Gastrocnemius medialis (tissue), 4 donors: ENCODE measurements around the gene TBCK. TPM values are rescaled to one million over a fixed set of nuclear protein-coding genes. Genes with fewer than 3 reads are reported as not detected.

Source experiments
- ATAC-seq, 2 donors: fragments of 150-250 bp; one replicate each; pipeline ENCODE4 v1.9.1; 2016
- DNase-seq, 2 donors: peaks; one replicate each; pipeline ENCODE4 v3.0.0-alpha.2; 2019
- H3K27ac ChIP-seq, 4 donors: fragments of 200-600 bp; sonication (generic); 1 replicate in 1 of 4; 2 replicates in 3 of 4; pipeline ENCODE4 v1.5.1; 2016 to 2018; ENCODE audit warnings: mild to moderate bottlenecking in 2 of 4, moderate library complexity in 1 of 4
- H3K27me3 ChIP-seq, 3 donors: fragments of 200-600 bp; sonication (generic) in 2 of 3; 1 replicate in 1 of 3; 2 replicates in 2 of 3; pipeline versions ENCODE4 v1.5.1 to v1.6.0; 2016 to 2019; ENCODE audit warnings: mild to moderate bottlenecking in 1 of 3, moderate library complexity in 1 of 3
- H3K36me3 ChIP-seq, 2 donors: fragments of 200-600 bp; sonication (generic) in 1 of 2; one replicate each; pipeline ENCODE4 v1.5.1; 2017 to 2018
- H3K4me1 ChIP-seq, 2 donors: fragments of 200-600 bp; sonication (generic) in 1 of 2; one replicate each; pipeline ENCODE4 v1.5.1; 2016 to 2017; ENCODE audit warnings: mild to moderate bottlenecking in 2 of 2
- H3K4me3 ChIP-seq, 4 donors: fragments of 200-600 bp; sonication (generic) in 3 of 4; 1 replicate in 1 of 4; 2 replicates in 3 of 4; pipeline ENCODE4 v1.5.1; 2016 to 2019; ENCODE audit warnings: mild to moderate bottlenecking in 2 of 4
- H3K9me3 ChIP-seq, 3 donors: fragments of 200-600 bp; sonication (generic) in 2 of 3; 1 replicate in 1 of 3; 2 replicates in 2 of 3; pipeline ENCODE4 v1.5.1; 2016 to 2019
- CTCF ChIP-seq, 5 experiments: fragments of 450-650 bp in 3 of 5; fragments of 200-600 bp in 2 of 5; sonication (generic) in 2 of 5; IDR thresholded peaks in 4 of 5; conservative IDR thresholded peaks in 1 of 5; 1 replicate in 4 of 5; 2 replicates in 1 of 5; pipeline ENCODE4 v1.5.1; 2016 to 2019; ENCODE audit warnings: antibody characterized with exemption in 5 of 5, mild to moderate bottlenecking in 3 of 5, moderate library complexity in 3 of 5
- POLR2A ChIP-seq, 2 donors: fragments of 450-650 bp; IDR thresholded peaks; one replicate each; pipeline ENCODE4 v1.6.1; 2017; ENCODE audit warnings: antibody characterized with exemption in 2 of 2, mild to moderate bottlenecking in 2 of 2, moderate library complexity in 2 of 2
- in situ Hi-C, 4 donors: fragments of 200-750 bp; cut with MboI; loops; one replicate each; pipeline versions ENCODE4 v1.15.0 to v1.8.0; 2017; ENCODE audit warnings: low sequenced_read_pairs in 4 of 4
- intact Hi-C: fragments of 100-400 bp; cut with DNase I; formaldehyde crosslinking; loops from one replicate; pipeline ENCODE4 v1.15.1; 2023; ENCODE audit warnings: low total_unique reads
- total RNA-seq, 4 donors: library from RNA; depleted of rRNA; stranded (reverse); fragments of >200 nt; gene quantifications; one replicate each; pipeline versions ENCODE4 v1.1.0 to v1.2.3, GENCODE V29; 2016

TBCK gene
- total RNA-seq, 4 donors from 2014 or later: 8.1 to 17.7 (median 12.2) TPM

GRCh38 chr4:106351016-106351415, 35.0 kb upstream of the TBCK start:
- Histone ChIP-seq H3K27ac (no peak overlapping the region), H3K27me3 (no peaks in the 10 kb centered on the region), H3K9me3 (no peaks in the 10 kb centered on the region), H3K36me3 (peaks cover 0 to 9% of the 10 kb centered on the region in 2 donors), H3K4me1 (no peaks in the 10 kb centered on the region), H3K4me3 (no peak overlapping the region)
- in situ Hi-C loops: loop anchor here in 1 of 4 donors (25.0 kb wide), 1 partner anchor 836 kb away; no protein-coding TSS in a partner anchor
- DNase-seq (no peak), ATAC-seq (no peak)
- TF ChIP-seq CTCF (IDR thresholded peaks at IDR 0.05 in 4 of 5, conservative IDR thresholded peaks at IDR 0.05 in 1 of 5) (no peak), POLR2A (IDR thresholded peaks at IDR 0.05) (no peak)
- intact Hi-C loops: no loop called here

- H3K9me3 ChIP-seq: no peaks in the 10 kb centered on the region
- H3K4me1 ChIP-seq: no peaks in the 10 kb centered on the region
- peaks cover 0 to 9% of the 10 kb centered on the region in 2 donors for H3K36me3 ChIP-seq
- no peak overlapping the region for H3K27ac ChIP-seq
- no peak for DNase-seq
- ATAC-seq: no peak
- H3K27me3 ChIP-seq: no peaks in the 10 kb centered on the region
- intact Hi-C loops (no loop called here), in situ Hi-C loops (no loop called here)
- H3K4me3 ChIP-seq: no peak overlapping the region
- TF ChIP-seq POLR2A (IDR thresholded peaks at IDR 0.05): no peak
These were observed 31.2 kb upstream of the TBCK start for GRCh38 chr4:106347167-106347566.

GRCh38 chr4:106344647-106344970, 28.6 kb upstream of the TBCK start:
- H3K4me3 ChIP-seq: no peak overlapping the region
- H3K4me1 ChIP-seq: peaks cover 0 to 4% of the 10 kb centered on the region in 2 donors
- H3K27me3 ChIP-seq: no peaks in the 10 kb centered on the region
- TF ChIP-seq CTCF (IDR thresholded peaks at IDR 0.05 in 4 of 5, conservative IDR thresholded peaks at IDR 0.05 in 1 of 5) (no peak), POLR2A (IDR thresholded peaks at IDR 0.05) (no peak)
- intact Hi-C loops: no loop called here
- DNase-seq (no peak), ATAC-seq (no peak)
- no peaks in the 10 kb centered on the region for H3K9me3 ChIP-seq
- no peak overlapping the region for H3K27ac ChIP-seq
- in situ Hi-C loops: no loop called here
- peaks cover 0 to 9% of the 10 kb centered on the region in 2 donors for H3K36me3 ChIP-seq

GRCh38 chr4:106343865-106344646, 28.0 kb upstream of the TBCK start:
- no peak for ATAC-seq
- Histone ChIP-seq H3K4me3 (no peak overlapping the region), H3K27me3 (no peaks in the 10 kb centered on the region), H3K9me3 (no peaks in the 10 kb centered on the region), H3K36me3 (peaks cover 3 to 13% of the 10 kb centered on the region in 2 donors), H3K27ac (no peak overlapping the region), H3K4me1 (peaks cover 0 to 4% of the 10 kb centered on the region in 2 donors)
- TF ChIP-seq POLR2A (IDR thresholded peaks at IDR 0.05) (no peak), CTCF (IDR thresholded peaks at IDR 0.05 in 4 of 5, conservative IDR thresholded peaks at IDR 0.05 in 1 of 5) (no peak)
- in situ Hi-C loops: no loop called here
- DNase-seq: no peak
- intact Hi-C loops: no loop called here

- no peak for ATAC-seq
- H3K36me3 ChIP-seq: peaks cover 9 to 31% of the 10 kb centered on the region in 2 donors
- in situ Hi-C loops: no loop called here
- intact Hi-C loops: no loop called here
- H3K4me1 ChIP-seq: peaks cover 0 to 4% of the 10 kb centered on the region in 2 donors
- no peak overlapping the region for H3K27ac ChIP-seq
- DNase-seq: no peak
- no peak for TF ChIP-seq POLR2A (IDR thresholded peaks at IDR 0.05)
- no peak for TF ChIP-seq CTCF (IDR thresholded peaks at IDR 0.05 in 4 of 5, conservative IDR thresholded peaks at IDR 0.05 in 1 of 5)
- no peak overlapping the region for H3K4me3 ChIP-seq
- no peaks in the 10 kb centered on the region for H3K9me3 ChIP-seq
- H3K27me3 ChIP-seq: no peaks in the 10 kb centered on the region
These were observed 24.8 kb upstream of the TBCK start for GRCh38 chr4:106340774-106341173.
